ENCODE measurements around the gene ADGRL1.
"Not testable (repeated sequence)": the region's sequence is repeated elsewhere in the genome, so short reads cannot be mapped to it uniquely, and the experiment has no call there.

The ADGRL1 gene

GRCh38 chr19:14205452-14206287 lies at the start of gene ADGRL1:
ADGRL1 (minus strand) TSS chr19:14206169; CDS start chr19:14183602, 22,567 bp downstream.
- DNase-seq (ENCODE audit: low spot score): not testable (repeated sequence)

- DNase-seq (ENCODE audit: low spot score): not testable (repeated sequence)
These were observed 49.3 kb upstream of the ADGRL1 start for GRCh38 chr19:14255316-14255715.

GRCh38 chr19:14253822-14254599 lies 48.0 kb upstream of the ADGRL1 start:
- DNase-seq (ENCODE audit: low spot score): not testable (repeated sequence)

GRCh38 chr19:14252136-14252535 lies 46.2 kb upstream of the ADGRL1 start:
- not testable (repeated sequence) for DNase-seq (ENCODE audit: low spot score)

GRCh38 chr19:14250870-14251269 lies 44.9 kb upstream of the ADGRL1 start:
- DNase-seq (ENCODE audit: low spot score): no peak

- not testable (repeated sequence) for DNase-seq (ENCODE audit: low spot score)
These were observed 44.3 kb upstream of the ADGRL1 start for GRCh38 chr19:14250315-14250714.

- DNase-seq (ENCODE audit: low spot score): not testable (repeated sequence)
These were observed 43.9 kb upstream of the ADGRL1 start for GRCh38 chr19:14249891-14250290.

- not testable (repeated sequence) for DNase-seq (ENCODE audit: low spot score)
These were observed 43.2 kb upstream of the ADGRL1 start for GRCh38 chr19:14249012-14249754.

GRCh38 chr19:14248578-14249011 lies 42.6 kb upstream of the ADGRL1 start:
- no peak for DNase-seq (ENCODE audit: low spot score)

GRCh38 chr19:14247548-14248471 lies 41.8 kb upstream of the ADGRL1 start:
- DNase-seq (ENCODE audit: low spot score): not testable (repeated sequence)

GRCh38 chr19:14247205-14247547 lies 41.2 kb upstream of the ADGRL1 start:
- not testable (repeated sequence) for DNase-seq (ENCODE audit: low spot score)

GRCh38 chr19:14244393-14244792 lies 38.4 kb upstream of the ADGRL1 start:
- DNase-seq (ENCODE audit: low spot score): not testable (repeated sequence)

- not testable (repeated sequence) for DNase-seq (ENCODE audit: low spot score)
These were observed 37.7 kb upstream of the ADGRL1 start for GRCh38 chr19:14243718-14244117.

GRCh38 chr19:14237014-14237941 lies 31.3 kb upstream of the ADGRL1 start:
- no peak for DNase-seq (ENCODE audit: low spot score)

- not testable (repeated sequence) for DNase-seq (ENCODE audit: low spot score)
These were observed 27.0 kb upstream of the ADGRL1 start for GRCh38 chr19:14232945-14233344.

- not testable (repeated sequence) for DNase-seq (ENCODE audit: low spot score)
These were observed 22.6 kb upstream of the ADGRL1 start for GRCh38 chr19:14228446-14229071.

- DNase-seq (ENCODE audit: low spot score): peak; percentile 8
These were observed 20.5 kb upstream of the ADGRL1 start for GRCh38 chr19:14226498-14226897.

- no peak for DNase-seq (ENCODE audit: low spot score)
These were observed 16.9 kb upstream of the ADGRL1 start for GRCh38 chr19:14222886-14223285.

- not testable (repeated sequence) for DNase-seq (ENCODE audit: low spot score)
These were observed 15.4 kb upstream of the ADGRL1 start for GRCh38 chr19:14221345-14221744.
